ENCODE measurements around the gene FOXJ1. TPM values are rescaled to one million over a fixed set of nuclear protein-coding genes. Genes with fewer than 3 reads are reported as not detected.

FOXJ1 gene
- total RNA-seq, 1 donor from 2014 or later: not detected

DNA sequence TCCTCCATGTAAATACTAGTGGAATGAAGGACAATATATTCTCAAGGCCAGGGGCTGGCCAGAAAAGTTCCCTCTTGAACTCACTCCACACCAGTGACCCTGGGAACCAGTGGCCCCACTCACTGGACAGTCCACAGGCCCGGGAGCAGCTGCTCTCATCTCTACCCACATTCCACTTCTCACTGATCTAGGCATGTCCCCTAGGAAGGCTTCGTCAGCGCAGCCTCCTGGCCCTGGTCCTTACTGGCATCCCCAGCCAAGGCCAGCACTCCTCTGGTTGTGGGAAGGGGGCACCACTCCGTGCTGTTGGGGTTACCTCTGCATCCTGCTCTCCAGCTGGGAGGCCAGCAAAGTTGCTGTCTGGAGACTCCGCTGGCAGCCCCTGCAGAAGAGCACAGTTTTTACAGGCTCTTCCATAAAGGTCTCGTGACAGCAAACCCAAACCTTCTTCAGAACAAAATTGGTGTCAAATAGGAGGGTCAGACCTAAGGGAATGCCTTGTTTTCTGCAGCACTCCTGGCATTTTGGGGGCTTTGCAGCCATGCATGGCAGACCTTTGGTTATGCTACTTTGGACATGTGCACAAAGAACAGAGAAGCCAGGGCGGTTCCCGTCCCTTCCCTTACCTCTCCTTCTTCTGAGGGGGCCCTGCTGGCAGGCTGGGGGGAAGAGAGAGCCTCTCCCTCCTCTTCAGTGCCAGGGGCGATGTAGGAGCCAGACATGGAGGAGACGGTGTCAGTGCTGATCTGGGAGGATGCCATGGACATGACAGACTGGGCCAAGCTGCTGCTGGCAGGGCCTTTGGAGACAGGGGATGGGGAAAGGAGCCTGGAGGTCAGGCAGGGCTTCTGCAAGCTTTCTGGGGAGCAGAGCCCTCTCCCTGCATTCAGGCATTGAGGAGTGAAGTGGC lies 14.1 kb upstream of the FOXJ1 start:
- Histone ChIP-seq H3K36me3 (no peaks in the 10 kb centered on the region), H3K4me3 (no peak overlapping the region), H3K9me3 (no peaks in the 10 kb centered on the region), H3K27me3 (no peaks in the 10 kb centered on the region), H3K27ac (no peak overlapping the region), H3K4me1 (no peaks in the 10 kb centered on the region)
- TF ChIP-seq POLR2AphosphoS5 (IDR thresholded peaks at IDR 0.05; ENCODE audit: insufficient read depth in 1 of 2, low read depth in 1 of 2) (no peak), CTCF (IDR thresholded peaks at IDR 0.05) (no peak), POLR2A (IDR thresholded peaks at IDR 0.05) (no peak)
- intact Hi-C loops (cut with DNase I): no loop called here
- no peak for DNase-seq (ENCODE audit: extremely low spot score in 2 of 2)

DNA sequence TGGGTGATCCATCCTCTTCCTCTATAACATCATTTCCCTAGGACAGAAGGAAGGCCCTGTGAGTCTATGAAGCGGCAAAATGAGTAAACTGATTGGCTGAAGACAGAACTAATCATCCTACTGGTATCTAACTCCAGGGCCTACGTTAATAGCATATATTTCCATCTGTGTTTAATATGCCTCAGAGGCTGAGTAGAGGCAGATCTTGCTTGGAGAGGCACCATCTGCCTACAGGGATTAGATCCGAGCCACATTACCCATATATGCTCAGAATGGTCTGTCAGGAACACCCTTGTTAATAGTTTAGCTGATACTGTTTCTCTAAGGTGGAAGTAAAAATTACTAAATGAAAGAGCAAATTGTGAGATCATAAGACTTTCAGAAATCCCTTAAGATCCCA lies 13.2 kb upstream of the FOXJ1 start:
- H3K27ac ChIP-seq: no peak overlapping the region
- intact Hi-C loops (cut with DNase I): no loop called here

DNA sequence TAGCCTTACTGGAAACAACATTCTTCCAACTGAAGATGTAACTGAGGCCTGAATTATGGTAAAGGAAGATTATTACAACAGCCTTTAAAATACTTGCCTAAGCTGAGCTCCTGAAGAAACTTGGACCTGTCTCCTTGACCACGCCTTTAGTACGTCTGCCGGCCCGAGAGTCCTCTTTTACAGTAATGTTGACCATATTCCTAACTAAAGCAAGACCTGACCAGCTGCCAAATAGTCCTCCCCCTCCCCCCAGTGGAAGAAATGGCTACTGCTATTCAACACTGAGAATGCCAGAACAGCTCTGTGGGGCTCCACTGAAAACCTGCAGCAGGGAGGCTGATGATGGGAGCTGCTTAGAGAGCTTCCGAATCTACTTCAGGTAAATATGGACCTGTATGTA lies 12.6 kb upstream of the FOXJ1 start:
- no peak for TF ChIP-seq CTCF (IDR thresholded peaks at IDR 0.05)
- Histone ChIP-seq H3K9me3 (no peaks in the 10 kb centered on the region), H3K27ac (no peak overlapping the region), H3K4me3 (no peak overlapping the region), H3K4me1 (no peaks in the 10 kb centered on the region), H3K36me3 (no peaks in the 10 kb centered on the region), H3K27me3 (no peaks in the 10 kb centered on the region)
- no peak for DNase-seq (ENCODE audit: extremely low spot score in 2 of 2)
- intact Hi-C loops (cut with DNase I): no loop called here

More for the DNA sequence above, 13.2 kb upstream of the FOXJ1 start:
- Histone ChIP-seq H3K36me3 (no peaks in the 10 kb centered on the region), H3K9me3 (no peaks in the 10 kb centered on the region), H3K4me1 (no peaks in the 10 kb centered on the region), H3K4me3 (no peak overlapping the region), H3K27me3 (no peaks in the 10 kb centered on the region)
- TF ChIP-seq POLR2AphosphoS5 (IDR thresholded peaks at IDR 0.05; ENCODE audit: insufficient read depth in 1 of 2, low read depth in 1 of 2) (no peak), CTCF (IDR thresholded peaks at IDR 0.05) (no peak), POLR2A (IDR thresholded peaks at IDR 0.05) (no peak)
- no peak for DNase-seq (ENCODE audit: extremely low spot score in 2 of 2)

- H3K4me1 ChIP-seq: no peaks in the 10 kb centered on the region
- DNase-seq (ENCODE audit: extremely low spot score in 2 of 2): no peak
- intact Hi-C loops (cut with DNase I): no loop called here
- no peak overlapping the region for H3K4me3 ChIP-seq
- no peak for TF ChIP-seq POLR2A (IDR thresholded peaks at IDR 0.05)
- no peaks in the 10 kb centered on the region for H3K27me3 ChIP-seq
- H3K9me3 ChIP-seq: no peaks in the 10 kb centered on the region
- no peak overlapping the region for H3K27ac ChIP-seq
- H3K36me3 ChIP-seq: no peaks in the 10 kb centered on the region
Measured at GRCh38 chr17:76153202-76153601, 12.2 kb upstream of the FOXJ1 start.

- DNase-seq (ENCODE audit: extremely low spot score in 2 of 2): no peak
- Histone ChIP-seq H3K27me3 (no peaks in the 10 kb centered on the region), H3K27ac (no peak overlapping the region), H3K9me3 (no peaks in the 10 kb centered on the region), H3K4me3 (no peak overlapping the region), H3K4me1 (no peaks in the 10 kb centered on the region), H3K36me3 (no peaks in the 10 kb centered on the region)
- intact Hi-C loops (cut with DNase I): no loop called here
- TF ChIP-seq POLR2AphosphoS5 (IDR thresholded peaks at IDR 0.05; ENCODE audit: insufficient read depth in 1 of 2, low read depth in 1 of 2) (no peak), POLR2A (IDR thresholded peaks at IDR 0.05) (no peak), CTCF (IDR thresholded peaks at IDR 0.05) (no peak)
Measured at GRCh38 chr17:76152591-76152990, 11.5 kb upstream of the FOXJ1 start.
